HG03439 (cell line): ENCODE results near the gene XIST.
"Not testable (repeated sequence)": the region's sequence is repeated elsewhere in the genome, so short reads cannot be mapped to it uniquely, and the experiment has no call there.

Experiments
- ATAC-seq: cut with Tn5 transposase; IDR thresholded peaks from one replicate; pipeline ENCODE4 v1.9.1; 2021; ENCODE audit warnings: mild to moderate bottlenecking, moderate library complexity; ENCODE audit not compliant: unreplicated experiment

The XIST gene

DNA sequence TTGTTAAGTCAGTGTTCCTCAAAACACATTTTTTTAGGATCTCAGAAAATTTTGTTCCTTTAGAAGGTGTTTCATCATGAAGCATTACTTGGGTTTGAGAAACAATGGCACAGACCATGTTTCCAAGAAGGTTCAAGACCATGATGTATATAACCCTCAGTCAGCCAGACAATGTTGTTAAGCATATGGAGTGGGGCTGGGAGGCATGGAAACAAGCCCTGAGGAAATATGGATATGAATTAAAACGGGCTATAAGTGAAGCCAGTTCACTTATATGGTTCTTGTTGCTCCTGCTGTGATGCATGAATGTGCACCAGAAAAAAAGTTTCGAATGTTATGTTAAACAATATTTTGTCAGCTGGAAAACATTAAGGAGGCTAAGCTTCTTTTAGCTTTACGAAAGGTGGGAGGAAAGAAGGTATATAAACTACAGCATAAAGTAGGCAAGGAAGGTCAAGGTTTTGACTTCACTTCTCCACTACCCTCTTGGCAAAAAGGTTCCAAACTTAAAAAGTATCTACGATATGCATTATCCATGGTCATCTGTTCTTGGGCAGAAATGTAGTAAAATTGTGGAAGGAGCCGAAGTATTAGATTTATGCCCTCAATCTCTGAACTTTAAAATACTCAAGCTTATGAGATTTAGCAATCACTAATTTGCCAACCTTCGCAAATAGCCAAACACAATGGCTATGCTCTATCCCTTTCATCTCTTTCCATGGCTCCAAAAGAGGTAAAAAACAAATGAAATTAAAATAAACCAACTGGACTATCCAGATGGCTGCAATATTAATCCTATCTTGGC lies 12.2 kb downstream of the XIST start:
- ATAC-seq, result no peak

DNA sequence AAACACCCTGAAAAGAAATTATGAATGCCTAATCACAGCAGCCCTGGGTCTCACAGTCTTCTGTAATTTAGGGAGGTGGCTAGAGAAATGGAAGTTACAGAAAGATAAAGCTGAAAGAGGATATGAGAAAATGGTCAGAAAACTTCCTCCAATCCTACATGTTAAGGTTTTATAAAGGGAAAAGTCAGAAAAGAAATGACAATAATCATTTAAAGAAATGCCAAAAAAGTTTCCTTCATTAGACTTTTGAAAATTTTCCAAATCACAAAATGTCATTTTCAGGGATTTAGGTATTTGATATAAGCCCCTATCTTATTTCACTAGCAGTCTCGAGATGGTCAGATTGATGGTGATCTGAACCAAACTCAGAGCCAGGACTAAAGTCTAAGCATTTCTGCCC lies 13.4 kb downstream of the XIST start:
- no peak for ATAC-seq

DNA sequence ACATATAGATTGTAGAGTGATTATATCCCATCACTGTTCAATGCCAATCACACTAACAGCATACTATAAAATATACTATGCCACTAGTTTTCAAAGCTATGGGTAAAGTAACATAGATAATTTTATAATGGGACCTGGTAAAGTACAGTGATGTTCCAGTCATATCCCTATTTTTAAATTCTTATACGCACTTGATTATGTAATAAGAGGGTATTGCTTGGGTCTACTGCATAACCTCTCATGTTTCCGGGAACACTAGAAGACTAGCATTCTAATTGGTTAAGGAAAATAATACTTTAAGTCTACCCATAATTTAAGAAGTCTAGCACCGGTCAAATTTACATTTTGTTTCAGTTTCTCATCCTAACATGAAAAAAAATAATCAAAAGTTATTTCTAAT lies 14.4 kb downstream of the XIST start:
- no peak for ATAC-seq

DNA sequence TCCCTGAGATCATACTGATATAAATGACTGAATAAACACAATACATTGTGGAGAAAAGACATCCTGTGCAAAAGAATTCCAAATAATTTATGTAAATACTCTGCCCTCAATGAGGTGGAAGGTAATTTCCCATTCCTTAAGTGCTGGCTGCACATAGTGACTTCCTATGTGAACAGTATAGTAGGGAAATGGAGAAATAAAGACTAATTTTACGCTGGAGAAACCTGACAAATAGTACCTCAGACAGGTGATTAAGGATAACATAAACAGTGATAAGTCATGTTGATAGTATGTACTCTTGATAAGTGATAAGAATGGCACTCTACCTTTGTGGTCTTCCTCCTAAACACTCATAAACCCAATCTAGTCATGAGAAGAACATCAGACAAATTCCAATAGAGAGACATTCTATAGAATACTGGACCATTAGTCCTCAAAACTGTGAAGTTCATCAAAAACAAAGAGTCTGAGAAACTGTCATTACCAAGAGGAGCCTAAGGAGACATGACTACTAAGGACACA lies 15.5 kb downstream of the XIST start:
- ATAC-seq, result no peak

DNA sequence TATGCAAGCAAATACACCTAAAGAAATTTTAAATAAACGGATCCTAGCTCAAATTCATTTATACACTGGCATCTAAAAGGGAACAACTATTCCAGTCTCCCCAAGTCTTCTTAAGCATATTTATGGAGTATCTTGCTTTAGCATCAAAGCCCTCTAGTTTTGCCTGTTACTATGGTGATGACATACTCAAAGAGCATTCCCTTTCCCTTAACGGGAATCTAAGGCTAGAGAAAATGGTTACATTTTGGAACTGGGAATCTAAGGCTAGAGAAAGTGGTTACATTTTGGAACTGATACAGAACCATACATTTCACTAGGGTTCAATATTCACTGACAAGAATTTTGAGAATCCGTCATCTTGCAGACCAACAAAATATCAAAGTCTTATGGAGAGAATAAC lies 18.3 kb downstream of the XIST start:
- no peak for ATAC-seq

DNA sequence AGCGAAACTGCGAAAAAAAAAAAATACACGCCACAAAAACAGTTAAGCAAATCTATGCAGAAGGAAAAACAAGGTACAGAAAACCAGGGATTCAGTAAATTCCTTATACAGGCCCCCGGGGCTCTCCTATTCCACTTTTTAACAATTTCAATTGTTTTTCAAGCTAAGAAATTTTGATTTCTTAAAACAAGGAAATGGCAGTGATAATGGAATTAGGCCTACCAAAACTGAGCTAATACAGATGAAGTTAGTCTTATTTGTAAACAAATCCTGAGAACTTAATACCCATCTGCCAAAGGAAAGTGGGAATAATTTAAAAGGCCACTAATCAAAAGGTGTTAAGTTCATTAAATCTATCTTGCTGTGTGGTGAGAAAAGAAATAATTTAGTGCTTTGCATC lies 20.2 kb downstream of the XIST start:
- no peak for ATAC-seq

DNA sequence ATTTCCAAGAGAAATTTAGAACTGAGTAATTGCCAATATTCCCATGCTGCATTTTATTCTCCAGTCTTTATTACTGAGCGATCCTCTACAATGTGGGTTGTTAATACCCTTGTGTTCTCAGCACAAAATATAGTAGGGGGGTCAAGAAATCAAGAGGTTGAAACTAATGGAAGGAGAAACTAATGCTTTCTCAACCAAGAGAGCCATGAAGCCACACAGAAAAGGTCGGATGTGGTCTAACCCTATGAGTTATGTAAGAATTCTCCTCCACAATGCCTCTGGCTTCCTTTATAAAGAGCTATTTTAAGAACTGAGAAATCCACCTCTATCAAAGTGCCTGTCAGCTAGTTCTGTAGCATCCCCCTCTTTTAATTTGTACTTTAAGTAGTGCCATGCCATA lies 21.0 kb downstream of the XIST start:
- ATAC-seq, result no peak

DNA sequence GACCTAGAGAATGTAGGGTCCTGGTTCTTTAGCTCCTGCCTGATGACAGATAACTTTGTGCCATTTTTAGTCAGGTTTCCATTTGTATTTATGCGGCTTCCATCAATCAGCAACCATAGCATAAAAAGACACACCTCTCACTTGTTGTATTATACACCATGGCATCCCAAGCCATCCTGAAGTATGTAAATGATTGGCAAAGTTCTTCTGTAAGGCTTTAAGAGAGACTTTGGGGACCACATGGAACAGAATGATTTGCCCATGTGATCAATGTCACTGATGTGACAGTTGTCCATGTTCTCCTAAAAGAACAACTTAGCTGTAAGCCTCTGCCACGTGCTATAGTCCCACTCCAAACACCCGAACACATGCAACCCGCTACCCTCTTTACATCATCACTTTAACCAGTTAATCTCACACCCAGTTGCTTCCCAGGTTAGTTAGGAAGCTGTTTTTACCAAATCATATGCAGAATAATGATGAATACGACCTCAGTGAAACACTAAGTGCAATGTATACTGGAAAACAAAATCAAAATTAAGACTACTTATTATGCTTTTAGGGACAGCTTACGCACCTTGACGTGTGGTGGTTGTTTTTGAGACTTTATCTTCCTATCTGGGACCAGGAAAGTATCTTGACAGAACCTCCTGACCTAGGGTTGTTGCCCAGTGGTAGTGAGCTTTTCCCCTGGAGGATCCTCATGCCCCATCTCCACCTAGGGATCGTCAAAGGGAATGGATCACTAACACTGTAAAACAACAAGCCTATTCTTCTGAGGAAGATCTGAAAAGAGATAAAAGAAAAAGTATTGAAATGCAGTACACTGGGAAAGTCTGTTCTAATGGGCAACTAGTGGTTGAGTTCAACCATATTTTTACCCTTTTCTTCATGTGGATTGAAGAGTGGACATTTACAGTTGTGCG lies 21.8 kb downstream of the XIST start:
- ATAC-seq, result no peak

DNA sequence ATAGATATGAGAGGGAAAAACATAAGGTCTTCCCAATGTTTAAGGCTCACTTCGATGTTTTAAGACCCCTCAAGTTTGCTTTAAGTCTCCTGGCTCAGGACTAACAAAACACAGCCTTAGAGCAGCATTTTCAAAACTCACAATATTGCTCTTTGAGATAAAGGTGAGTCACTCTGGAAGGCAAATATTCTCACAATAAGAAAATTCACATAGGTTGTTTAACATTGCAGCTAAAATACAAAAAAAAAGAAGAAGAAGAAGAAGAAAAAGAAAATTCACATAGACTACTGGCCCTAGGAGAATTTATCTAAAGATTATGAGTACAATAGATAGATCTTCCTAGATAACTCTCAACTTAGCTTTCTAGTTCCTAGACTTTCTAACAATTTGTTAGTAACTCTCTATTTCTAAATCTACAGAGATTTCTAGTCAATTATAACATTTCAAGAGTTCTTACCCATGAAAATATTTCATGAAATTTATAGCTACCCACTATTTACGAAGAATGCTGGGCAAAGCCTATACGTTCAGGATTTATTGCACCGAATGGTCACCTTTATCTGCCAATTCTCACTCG lies 22.5 kb downstream of the XIST start:
- ATAC-seq, result no peak

DNA sequence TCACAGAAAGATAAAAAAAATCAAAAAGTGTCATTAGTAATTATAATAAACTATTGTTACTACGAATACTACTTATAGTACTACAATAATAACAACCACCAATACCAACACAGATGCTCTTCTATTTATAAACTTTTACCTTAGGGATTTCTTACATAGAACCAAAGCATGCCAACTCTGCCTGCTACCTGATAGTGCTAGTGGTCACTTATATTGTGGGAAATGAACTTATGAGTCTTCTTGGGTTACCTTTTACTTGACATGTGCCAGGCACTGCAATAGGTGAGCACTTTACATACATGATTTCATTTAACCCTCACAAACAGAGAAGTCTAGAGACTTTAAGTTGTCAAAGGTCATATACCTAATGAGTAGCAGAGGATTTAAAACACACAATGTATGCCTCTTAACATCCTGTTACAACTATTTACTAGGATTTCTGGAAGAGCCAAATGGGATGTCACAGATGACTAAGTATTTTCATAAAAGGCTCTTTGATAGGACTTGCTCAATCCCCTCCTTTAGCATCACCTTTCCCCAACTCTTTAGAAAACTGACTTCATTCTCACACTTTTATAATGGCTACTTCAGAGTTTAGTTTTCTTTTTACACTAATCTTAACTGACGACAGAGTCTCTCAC lies 24.3 kb downstream of the XIST start:
- no peak for ATAC-seq

DNA sequence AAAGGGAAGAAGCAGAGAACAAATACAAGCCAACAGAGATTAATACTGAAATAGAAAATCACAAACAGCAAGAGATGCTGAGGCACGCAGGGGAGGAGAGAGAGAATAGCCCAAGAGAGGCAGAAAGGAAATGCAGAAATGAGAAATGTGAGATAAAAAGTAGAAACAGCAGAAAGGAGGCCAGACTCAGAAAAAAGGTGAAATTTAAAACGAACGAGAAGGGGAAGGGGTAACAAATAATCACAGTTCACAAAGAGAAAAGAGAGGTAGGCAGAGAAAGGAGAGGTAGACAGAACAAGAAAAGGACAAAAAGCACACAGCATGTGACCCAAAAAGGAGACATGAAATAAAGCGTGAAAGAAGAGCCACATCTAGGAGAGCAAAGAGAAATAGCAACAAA lies 25.1 kb downstream of the XIST start:
- no peak for ATAC-seq

DNA sequence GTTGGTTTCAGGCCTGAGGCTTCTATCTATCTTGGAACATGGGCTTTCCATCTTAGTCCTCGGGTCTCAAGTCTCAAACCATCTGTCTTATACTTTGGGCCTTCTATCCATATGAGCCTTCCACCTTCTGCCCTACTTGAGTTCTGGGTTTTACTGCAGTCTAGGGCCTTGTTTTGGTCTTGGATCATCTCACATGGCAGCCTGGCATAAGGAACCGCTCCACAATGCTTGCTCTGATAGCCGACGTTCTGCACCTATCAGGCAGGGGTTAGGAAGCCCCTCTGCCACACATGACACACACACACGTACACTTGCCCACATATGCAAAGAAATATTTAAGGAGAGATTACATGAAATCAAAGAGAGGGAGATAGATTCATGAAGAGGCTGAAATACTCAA lies 25.5 kb downstream of the XIST start:
- ATAC-seq, result no peak

DNA sequence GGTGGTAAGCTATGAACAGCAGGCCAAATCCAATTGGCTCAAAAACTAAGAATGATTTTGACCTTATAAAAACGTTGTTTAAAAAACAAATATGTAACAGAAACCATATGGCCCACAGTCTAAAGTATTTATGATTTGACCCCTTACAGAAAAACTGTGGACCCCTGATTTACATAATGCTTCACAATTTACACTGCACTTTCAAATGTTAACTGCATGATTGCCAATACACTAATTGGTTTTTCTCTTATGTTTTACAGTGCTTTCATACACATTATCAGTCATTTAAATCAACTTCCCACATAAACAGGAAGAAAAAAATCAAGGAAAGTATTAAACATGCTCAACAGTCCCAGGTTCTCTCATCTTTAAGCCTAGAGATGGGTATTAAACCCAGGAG lies 26.9 kb downstream of the XIST start:
- no peak for ATAC-seq

DNA sequence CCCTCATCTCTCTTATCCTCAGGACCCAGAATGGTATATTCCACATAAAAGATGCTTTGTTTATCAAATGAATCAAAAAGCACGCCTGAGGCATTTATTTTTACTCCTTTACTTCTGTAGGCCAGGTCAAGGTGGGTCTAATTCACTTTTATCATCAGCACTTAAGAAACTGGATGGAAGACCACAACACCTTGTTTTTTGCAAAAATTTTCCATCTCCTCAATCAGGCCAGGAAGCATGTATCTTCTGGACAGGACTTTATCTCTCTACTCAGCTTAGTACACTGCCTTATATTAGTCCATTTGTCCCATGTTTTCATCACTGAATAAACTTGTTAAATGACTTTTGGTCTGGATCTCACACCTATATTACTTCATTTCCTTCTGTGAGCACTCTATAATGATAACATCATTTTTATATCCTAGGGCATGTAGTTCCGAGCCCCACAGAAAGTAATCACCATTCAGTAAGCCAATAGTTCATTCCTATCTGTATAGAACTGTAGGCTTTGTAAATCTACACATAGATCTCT lies 29.0 kb downstream of the XIST start:
- no peak for ATAC-seq

DNA sequence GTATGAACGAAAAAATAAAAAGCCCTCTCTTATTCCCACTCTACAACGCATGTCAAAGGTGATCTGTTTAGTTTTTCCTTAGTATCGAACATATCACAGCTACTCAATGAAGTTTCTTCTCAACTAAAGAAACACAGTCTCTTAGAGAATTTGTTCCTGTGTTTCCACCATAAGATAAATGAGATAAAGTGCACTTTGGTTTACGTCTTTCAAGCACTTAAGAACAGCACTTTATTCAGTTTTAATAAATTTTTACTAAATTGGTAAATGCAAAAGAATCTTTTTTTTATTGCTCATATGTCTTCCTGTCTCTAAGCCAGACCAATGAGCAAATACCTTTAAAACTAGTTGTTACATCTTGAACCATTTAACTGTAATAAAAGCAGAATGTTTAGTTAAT lies 29.7 kb downstream of the XIST start:
- ATAC-seq, result no peak

DNA sequence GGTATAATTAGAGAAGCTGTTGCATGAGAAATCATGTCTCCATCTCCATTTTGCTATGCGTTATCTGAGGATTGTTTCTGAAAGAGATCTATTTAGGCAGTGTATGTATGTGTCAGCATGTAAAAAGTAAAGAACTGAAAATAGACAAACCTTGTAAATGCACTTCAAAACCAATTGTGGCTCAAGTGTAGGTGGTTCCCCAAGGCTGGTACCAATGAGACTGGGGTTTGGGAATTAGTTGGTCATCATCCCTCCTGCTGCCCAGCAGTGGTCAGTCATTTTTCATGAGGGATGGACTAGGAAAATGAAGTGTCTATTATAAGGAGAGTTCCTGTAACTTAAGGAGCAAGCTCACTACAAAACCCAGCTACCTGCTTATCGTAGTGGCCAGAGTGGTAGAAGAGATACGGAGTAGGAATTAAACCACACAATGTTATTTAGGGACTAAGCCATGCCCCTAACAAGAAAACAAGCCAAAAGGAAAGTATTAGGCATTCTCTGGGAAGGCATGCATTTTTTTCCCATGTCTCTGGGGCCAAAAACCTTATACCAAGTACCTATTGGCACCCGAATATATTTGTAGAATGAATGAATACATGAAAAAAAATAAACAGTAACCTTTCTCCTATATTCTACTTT lies 30.5 kb downstream of the XIST start:
- ATAC-seq, result no peak

DNA sequence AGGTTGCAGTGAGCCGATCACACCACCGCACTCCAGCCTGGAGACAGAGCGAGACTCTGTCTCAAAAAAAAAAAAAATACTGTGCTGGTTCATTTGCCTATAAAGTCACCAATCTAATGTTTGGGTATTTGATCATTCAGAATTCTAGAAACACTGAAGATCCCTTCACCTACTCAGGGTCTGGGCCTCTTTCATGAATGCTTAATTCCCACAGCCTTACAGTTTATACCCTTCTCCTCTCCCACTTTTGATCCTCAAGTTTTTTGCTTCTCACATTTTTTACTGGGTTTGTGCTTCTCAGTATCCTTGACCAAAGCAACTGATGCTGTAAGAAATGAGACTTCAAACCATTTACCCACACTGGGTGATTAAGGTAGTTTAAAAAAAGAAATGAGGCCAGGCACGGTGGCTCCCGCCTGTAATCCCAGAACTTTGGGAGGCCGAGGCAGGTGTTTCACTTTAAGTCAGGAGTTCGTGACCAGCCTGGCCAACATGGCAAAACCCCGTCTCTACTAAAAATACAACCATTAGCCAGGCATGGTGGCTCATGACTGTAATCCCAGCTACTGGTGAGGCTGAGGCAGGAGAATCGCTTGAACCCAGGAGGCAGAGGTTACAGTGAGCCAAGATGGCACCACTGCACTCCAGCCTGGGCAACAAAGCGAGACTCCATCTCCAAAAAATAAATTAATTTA lies 32.5 kb downstream of the XIST start:
- ATAC-seq, result not testable (repeated sequence)

DNA sequence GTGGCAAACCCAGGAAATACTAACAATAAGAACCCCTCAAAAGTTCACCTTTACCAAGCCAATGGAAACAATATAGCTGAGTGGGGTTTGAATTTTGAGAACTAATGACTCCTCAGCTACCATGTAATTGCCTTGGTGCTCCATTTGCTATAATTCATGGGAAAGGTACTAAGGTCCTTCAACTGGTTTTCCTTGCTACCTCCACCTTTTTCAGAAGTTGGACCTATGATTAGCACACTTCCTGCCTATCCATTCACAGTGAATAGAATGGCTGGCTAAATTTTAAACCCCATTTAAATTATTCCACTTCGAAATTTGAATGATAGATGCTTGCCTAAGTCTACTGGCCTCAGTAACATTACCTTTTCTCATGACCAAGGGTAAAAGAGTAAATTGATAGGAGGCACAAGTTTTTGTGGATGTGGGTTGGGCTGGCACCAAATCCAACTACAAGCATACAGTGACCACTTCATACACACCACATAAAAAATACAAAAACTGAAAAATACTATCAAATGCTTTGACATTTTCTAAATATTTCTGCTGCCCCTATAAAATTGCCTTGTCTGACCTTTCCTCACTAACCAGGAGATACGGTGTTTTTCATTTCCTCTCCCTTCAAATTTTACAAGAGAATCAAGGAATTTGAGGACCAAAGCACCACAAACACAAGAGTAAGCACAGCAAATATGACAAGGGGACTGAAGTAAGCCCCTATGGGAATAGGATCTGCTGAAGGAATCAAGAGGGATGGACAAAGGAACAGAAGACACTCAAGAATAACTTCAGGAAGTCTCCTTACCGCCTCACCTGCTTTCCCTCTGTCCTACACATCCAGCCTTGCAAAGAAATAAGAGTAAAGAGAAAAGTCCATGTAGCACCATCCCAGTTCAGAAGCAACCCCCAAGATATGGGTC lies 34.1 kb downstream of the XIST start:
- ATAC-seq, result no peak
